ENCODE data around the gene ADGRB2.

ADGRB2 gene

DNA sequence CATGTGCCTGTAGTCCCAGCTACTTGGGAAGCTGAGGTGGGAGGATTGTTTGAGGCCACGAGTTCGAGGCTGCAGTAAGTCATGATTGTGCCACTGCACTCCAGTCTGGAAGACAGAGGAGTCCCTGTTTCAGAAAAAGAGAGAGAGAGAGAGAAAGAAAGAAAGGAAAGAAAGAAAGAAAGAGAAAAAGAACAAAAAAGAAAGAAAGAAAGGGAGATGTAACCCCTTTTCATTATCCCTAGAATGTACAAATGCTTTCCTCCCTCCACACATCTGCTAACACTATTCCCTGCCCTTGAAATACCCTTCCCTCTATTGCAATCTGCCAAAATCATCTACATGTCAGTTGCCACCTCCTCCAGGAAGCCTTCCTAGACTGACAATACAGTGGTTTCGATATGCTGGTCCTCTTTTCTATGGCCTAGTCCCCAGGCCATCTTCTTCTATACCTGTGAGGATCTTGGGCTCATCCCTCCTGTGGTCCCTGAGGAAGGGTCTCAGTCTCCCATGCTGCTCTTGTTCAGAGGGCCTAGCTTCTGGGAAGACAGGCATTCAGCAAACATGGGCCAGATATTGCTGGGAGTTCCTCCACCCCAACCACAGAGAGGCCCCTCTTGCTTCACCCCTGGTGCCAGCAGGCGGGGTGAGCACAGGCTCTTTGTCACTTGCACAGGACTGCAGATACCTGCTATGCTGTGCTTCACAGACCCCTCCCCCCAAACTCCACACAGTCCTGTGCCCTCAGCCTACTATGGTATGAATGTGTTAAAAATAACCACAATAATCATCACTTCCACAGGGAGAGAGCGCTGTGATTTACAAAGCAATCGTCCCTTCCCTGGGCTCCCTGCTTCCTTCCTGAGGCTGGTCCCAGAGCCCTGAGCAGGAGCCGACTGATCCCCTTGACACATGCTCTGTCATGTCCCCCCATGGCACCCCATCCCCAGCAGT lies 14.1 kb downstream of the ADGRB2 start:
- no peak for DNase-seq (ENCODE audit: low read depth)

DNA sequence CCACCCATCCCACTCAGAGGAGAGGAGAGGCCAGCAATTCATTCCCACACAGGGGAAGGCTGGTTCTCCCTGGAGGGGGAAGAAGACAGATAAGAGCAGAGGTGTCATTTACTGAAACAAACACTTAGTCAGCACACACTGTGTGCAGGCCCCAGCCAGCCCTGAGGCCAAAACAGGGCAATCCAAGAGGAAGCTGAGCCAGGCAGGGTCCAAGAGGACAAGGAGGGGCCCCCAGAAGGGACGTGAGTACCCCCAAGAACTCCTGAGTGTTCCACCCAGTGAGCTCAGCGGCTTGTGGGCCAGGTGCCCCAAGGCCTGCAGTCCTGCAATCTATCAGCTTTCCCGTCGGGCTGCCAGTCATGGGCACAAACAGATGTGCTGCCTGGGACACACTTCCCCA lies 15.8 kb downstream of the ADGRB2 start:
- DNase-seq (ENCODE audit: low read depth): no peak

DNA sequence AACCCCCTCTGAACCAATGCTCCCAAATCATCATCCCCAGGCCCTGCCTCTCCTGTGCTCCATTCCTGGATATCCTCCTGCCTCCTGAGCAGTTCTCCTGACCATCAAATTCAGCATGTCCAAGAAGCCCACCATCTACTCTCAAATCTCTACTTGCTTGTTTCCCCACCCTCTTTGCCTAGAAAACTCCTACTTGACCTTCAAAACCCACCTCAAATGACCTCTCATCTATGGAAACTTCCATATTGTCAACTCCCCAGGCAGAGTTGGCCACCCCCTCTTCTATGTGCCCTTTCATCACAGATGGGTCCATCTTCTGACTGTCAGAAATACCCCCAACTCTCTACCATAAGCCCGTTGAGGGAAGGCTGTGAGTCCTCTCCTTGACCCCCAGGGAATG lies 16.8 kb downstream of the ADGRB2 start:
- no peak for DNase-seq (ENCODE audit: low read depth)

DNA sequence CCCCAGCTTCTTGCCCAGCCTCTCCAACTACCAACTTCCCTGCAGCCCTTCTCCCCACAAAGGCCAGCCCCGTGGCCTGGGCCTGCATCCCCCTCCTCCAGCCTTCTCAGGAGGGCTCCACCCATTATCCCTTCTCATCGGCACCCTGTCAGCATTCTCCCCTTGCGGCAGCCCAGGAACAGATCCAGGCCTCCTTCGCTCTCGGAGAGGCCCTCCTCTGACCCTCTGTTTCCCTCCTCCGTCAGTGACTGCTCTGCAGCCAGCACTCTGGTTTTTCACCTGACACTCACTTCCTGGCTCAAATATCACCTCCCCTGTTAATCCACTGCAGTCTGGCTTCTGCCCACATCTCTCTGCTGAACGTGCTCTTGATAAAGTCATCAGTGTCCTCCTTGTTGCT lies 17.5 kb downstream of the ADGRB2 start:
- no peak for DNase-seq (ENCODE audit: low read depth)

DNA sequence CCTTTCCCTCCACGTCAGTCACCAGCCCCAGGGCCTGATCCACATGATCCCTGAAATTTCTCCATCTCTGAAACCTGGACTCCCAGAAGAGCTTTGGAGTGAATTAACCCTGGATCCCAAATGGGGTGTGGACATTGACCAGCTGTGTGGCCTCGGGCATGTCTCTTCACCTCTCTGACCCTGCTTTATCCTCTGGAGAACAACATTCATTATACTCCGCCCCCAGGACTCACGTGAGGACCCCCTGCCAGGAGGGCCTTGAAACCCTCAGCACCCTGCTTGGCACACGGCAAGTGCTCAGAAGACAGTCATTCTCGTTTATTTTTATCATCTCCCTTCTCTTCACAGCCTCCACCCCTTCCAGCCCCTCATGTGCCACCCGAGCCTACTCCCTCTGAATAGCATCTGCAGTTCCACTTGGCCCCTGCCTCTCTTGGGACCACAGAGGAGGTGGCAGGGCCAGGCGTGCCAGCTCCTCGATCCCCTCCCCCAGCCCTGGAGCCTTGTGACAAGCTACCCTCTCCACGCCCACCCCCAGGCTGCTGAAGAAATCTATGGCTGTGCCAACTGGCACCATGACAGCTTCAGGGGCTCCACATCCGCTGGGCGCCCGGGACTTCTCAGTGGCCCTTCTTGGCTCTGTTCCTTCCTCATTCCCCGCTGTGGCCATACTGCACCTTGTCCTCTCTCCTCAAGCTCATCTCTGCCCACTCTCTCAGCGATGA lies 18.0 kb downstream of the ADGRB2 start:
- no peak for DNase-seq (ENCODE audit: low read depth)

DNA sequence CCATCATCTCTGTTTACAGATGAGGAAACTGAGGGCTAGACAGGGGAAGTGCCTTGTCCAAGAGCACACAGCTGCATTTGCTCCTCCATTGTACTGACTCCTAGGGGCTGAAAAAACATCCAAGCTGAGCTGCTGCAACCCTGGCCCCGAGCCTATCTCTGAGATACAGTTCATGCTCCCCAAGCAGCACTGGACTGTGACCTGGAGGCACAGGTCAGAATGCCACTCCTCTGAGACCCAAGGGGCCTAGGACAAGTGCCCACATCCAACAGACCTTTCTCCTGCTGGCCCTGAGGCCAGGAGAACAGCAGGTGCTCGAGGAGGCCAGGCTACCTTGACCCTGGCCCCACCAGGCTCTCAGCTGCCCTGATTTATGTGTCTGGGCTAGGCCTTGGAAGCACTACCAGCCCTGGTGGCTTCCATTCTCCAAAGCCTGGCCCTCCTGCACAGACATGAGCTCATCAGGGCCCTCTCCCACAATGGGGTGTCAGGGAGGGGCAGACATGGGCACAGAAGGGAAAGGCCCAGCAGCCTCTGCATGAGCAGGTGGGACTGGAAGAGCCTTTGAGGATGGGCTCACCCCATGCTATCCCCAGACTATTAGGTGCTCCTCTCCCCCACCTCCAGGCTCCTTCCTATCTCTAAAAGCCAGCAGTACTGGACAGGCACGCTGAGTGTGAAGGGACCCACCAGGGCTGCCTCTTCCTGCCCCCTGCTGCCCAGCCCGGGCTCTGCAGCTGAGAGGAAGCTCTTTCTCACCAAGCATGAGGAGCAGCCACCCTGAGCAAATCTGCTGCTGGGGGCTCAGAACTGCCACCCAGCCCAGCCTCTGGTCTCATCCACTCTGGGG lies 18.8 kb downstream of the ADGRB2 start:
- peak; percentile 24 for DNase-seq (ENCODE audit: low read depth)

DNA sequence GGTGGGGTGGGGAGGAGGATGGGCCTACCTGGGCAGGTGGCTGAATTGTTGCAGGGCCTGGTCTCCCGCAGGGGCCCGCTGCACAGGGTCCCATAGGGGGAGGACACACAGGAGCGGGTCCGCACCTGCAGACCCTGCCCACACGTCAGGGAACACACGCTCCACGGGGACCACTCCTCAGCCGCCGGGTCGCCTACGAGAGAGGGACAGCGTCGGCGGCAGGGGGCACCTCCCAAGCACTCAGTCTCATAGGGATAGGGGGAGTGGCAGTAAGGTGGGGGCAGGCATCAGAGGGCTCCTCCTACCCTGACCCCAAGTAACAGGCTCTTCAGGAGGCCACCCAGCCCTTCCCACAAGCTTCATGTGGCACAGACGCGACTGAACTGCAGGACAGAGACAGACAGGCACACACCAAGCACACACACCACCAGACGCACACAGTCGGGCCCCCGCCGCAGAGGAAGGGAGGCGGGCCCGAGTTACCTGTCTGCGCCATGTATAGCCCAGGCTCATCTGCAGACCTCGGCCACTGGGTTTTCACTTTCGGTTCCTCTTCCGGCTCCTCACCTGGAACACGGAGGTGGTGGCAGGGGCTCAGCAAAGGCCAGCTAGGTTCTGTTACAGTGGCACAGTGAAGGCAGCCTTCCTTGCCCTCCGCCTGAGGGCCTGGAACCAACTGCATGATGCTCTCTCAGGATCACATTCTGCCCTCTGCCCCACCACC lies 19.8 kb downstream of the ADGRB2 start:
- no peak for DNase-seq (ENCODE audit: low read depth)

DNA sequence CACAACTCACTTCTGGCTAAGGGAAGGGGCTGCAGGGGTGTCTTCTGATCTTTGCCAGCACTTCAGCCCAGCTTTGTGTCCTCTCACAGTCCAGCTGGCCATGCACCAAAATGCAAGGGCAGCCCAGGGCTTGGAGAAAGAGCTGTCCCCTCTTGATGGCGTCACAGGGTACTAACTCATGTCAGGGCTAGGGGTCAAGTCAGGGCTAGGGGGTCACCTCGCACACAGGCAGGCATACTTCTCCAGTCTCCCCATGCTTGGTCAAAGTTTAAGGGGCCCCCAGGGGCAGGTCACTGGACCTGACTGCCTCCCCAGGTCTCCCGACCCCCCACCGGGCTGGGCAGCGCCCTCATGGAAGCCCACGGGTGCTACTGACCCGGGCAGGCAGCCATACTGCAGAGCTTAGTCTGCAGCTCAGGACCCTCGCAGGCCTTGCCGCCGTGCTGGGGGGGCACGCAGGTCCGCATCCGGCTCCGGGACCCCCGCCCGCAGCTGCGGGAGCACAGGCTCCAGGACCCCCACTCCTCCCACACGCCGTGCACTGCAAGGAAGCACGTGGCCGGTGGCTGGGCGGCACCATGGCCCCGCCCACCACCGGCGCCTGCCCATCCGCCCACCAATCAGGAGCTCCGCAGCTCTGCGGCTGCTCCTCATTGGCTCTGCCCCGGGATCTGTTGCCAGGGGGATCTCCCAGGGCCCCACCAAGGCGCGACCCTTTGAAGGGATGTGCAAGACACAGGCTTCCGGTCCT lies 21.5 kb downstream of the ADGRB2 start:
- DNase-seq (ENCODE audit: low read depth): no peak

DNA sequence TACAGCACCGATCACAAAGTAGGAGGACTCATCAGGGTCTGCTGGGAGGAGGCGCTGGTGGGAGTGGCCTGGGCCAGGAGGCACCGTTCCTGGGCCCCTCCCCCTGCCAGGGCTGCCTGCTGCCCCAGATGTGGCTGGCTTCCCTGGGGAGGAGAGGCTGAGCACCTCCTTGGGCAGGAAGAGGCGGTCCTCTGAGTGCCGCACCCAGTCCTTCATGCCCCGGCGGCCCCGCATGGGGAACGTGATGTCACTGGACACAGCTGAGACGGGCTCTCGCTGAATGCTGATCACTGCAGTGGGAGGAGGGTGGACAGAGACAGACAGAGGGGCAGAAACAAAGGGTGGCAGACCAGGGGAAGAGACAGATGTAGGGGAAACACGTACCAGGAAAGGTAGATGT lies 24.8 kb downstream of the ADGRB2 start:
- peak; percentile 22 for DNase-seq (ENCODE audit: low read depth)

DNA sequence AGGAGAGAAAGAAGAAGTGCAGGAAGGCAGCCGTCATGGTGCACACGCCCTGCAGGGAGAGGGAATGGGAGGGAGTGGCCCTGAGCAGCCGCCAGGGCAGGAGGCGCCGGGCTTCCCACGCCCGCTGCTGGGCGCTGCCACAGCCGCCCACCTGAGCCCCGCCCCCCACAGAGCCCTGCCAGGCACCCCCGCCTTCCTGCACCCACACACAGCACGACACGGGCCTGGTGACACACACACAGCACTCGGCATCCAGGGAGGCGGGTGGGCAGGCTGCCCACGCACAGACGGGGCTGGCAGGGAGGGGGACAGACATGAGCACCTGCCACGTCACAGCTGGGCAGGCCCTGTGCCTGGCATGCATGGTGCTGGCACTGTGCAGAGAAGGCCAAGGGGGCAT lies 27.5 kb downstream of the ADGRB2 start:
- DNase-seq (ENCODE audit: low read depth): peak; percentile 56

DNA sequence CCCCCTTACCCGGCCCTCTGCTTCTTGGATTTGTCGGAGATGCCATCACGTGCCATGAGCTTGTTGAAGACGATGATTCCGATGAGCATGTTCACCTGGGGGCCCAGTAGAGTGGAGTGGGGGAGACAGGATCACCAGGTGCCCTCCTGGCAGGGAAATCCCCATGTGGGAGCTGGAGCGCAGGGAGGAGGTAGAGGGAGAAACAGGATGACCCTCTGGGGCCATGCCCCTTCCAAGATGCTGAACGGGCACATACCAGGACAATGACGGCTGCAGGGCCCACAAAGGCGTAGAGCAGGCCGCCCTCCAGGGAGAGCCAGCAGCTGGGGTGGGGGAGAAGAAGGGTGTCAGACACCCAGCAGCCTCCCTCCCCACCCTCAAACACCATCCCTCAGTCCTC lies 28.6 kb downstream of the ADGRB2 start:
- no peak for DNase-seq (ENCODE audit: low read depth)

DNA sequence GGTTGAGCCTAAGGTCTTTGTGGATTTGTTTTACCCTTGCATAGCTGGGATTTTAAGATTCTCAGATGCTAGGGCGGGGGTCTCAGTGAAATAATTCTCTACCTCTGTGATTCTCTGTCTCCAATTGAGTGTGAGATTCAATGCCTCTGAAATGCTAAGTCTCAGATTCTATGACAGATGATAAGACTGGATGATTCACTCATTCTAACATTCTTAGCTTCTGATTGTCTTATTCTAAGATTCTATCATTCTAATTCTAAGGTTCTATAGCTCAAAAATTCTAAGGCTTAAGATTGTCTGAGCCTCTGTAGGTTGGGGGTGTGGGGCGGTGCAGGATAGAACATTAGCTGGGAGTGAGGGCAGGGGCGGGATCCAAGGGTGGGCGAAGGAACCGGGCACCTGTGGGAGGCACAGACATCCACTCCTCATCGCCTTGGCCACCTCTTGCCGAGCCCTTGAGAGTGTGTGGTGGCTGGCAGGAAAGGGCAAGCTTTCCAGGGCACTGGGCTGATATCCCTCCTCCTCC lies 29.5 kb downstream of the ADGRB2 start:
- no peak for DNase-seq (ENCODE audit: low read depth)

DNA sequence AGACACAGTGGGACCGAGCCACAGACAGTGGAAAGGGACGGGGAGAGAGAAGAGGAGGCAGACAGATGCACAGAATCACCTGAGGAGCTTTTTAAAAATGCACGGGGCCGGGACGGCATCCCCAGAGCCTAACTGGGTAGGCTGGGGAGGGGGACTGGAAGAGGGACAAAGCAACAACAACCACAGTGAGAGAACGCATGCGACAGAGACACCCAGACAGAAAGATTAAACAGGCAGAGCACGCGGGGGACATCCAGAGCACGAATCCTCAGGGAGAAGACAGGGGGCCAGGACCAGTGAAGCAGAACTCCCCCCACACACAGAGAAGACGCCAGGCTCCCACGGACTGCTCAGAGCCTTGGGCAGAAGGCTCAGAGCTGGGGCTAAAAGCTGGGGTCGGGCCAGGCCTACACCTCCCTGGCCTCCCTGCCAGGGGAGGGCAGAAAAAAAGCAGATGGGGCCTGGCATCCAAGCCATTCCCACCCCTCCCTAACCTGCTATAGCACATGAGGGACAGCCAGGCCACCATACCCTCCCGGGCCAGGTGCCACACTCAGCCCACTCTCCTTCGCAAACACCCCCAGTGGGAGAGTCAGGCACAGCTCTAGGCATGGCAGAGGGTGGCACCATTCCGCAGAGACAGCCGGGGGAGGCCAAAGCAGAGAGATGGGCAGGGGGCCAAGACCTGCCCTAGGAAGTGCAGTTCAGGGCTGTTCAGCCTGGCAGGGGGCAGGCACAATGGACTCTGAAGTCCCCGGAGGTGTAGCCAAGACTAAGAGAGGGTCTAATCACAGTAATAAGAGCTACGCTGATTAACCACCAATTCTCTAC lies 30.5 kb downstream of the ADGRB2 start:
- DNase-seq (ENCODE audit: low read depth): no peak

DNA sequence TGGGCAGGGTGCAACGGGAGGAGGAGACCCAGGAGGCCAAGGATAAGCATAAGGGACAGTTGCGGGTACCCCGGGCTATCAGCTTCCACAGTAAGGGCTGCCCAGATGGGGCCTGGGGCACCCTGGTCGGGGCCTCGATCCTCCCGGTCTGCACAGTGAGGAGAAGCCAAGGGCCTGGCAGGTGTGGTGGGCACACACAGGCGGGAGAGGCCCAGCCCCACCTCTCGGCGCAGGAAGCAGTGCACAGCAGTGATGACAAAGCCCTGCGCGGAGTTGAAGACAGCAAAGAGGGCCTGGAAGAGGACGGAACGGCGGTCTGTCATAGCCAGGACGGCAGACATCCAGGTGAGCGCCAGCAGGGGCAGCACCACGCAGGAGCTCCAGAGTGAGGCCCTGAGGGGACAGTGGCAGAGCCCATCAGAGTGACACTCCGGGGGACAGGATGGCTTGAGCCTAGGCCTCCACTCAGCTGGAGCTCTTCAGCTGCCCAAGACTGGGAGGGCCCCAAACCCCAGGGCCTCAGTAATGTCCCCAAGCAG lies 31.3 kb downstream of the ADGRB2 start:
- no peak for DNase-seq (ENCODE audit: low read depth)

DNA sequence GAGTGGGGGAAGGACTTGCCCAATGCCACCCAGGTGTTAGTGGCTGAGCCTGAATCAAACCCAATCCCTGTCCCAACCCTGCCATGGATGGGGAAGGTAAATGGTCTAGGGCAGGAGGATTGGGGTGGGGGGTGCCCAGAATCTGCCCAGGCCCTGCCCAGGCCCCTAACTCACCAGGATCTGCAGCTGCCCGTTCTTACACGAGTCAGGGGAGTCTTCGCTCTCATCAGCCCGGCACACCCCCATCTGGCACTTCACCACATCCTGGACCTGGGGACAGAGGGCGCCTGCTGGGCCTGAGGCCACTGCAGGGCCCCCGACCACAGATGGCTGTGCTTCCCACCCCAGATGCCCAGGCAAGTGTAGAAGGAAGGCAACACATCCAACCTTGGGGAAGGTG lies 31.8 kb downstream of the ADGRB2 start:
- DNase-seq (ENCODE audit: low read depth): no peak

DNA sequence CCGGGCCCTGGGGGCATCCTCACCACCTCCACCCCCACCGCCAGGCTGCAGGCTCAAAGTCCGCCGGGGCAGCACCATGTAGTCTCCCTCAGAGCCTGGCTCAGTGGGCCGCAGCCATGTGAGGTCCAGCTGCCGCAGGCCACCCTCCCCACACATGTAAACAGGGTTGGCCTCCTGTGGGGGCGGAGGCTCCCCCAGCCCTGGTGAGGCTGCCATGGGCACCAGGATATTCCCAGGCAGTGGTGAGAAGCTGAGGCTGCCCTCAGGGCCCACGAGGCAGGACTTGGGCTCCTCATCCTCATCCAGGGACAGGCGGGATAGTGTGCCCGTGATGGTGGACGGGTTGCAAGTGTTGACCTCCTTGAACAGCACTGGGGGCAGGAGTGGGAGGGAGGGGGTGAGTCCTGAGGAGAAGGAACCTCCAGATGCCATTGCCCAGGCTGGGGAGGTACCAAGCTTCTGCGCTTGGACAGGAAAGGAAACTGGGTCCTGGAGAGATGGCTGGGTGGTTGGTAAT lies 33.0 kb downstream of the ADGRB2 start:
- no peak for DNase-seq (ENCODE audit: low read depth)

DNA sequence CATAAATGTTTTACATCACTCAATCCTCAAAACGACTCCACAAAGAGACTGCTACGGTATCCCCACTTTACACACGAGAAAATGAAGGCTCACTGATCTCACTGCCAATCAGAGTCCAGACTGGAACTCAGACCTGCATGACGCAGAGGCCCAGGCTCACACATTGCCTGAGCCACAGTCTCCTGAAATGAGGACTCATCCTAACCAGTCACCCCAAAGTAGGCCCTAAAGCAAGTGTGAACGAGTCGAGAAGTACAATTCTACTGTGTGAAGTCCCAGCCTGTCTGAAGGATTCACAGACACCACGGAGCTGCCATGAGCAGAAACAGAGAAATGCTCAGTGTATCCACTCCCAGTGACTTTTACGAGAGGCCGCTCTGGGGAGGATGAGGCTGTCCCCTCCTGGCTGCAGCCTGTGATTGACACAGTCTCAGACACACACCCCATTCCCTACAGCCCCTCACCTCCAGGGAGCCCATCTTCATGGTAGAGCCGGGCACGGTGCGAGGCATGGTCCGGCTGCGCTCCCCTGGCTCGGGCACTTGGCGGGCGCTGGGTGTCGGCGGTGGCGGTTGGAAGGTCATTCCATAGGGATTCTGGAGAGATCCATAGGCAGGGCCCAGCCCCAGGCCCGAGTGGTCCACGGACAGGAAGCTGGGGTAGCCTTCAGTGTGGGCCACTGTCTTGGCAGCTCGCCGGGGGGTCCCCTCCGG lies 33.6 kb downstream of the ADGRB2 start:
- DNase-seq (ENCODE audit: low read depth): no peak

DNA sequence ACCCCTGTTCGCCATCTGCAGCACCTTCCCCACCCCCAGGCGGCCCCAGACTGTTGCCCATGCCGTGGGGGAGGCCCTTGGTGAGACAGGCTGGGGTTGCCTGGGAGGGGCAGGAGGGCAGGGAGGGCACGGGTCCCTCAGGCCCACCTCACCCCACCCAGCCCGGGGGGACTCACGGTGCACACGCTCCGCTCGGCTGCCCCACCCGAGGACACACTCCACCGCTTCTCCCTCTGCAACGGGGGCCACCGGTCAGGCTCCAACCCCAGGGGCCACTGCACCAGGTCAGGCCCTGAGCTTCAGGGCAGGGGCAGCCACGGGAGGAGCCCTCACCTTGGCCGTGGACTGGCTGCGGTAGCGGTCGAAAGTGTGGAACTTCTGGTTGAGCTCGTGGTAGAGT lies 36.3 kb downstream of the ADGRB2 start:
- no peak for DNase-seq (ENCODE audit: low read depth)

DNA sequence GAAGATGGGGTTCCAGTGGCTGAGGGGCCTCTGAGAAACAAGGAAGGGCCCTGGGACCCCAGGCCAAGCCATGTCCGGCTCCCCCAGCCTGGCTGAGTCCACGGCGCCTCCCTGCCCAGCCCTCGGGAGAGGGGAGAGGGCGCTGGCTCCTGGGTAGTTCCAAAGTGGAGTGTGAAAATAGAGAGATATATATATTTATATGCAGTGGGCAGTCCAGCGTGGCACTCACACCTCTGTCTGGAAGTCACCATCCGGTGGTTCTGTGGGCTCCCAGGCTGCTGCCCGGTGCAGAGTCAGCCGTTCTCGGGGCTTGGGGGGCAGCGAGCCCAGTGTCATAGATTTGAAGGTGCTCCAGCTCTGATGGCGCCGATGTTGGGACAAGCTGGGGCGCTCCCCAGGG lies 36.9 kb downstream of the ADGRB2 start:
- DNase-seq (ENCODE audit: low read depth): no peak
